PFSK-1 (cell line): ENCODE data around the gene PC.

Experiments used
- POLR2AphosphoS5 ChIP-seq: IDR thresholded peaks from 2 replicates; pipeline ENCODE4 v1.6.1; 2012; ENCODE audit warnings: low read depth, mild to moderate bottlenecking, control low read depth, low read length, moderate library complexity
- SIN3A ChIP-seq: IDR thresholded peaks from 2 replicates; pipeline ENCODE4 v1.6.1; 2012; ENCODE audit warnings: mild to moderate bottlenecking, low read length, moderate library complexity, borderline replicate concordance; ENCODE audit not compliant: insufficient read depth
- TAF1 ChIP-seq: IDR thresholded peaks from 2 replicates; pipeline ENCODE4 v1.6.1; 2012; ENCODE audit warnings: low read length, control low read depth, borderline replicate concordance; ENCODE audit not compliant: insufficient read depth
- TF ChIP-seq, protein P1 (sequence below), 2 experiments: IDR thresholded peaks; 2 replicates each; pipeline versions ENCODE4 v1.6.1 to v1.8.0; 2011 to 2012; ENCODE audit warnings: low read depth in 2 of 2, low read length in 2 of 2, control low read depth in 1 of 2, inconsistent platforms in 1 of 2, mild to moderate bottlenecking in 1 of 2, moderate library complexity in 1 of 2; ENCODE audit not compliant: insufficient read depth in 1 of 2

DNA sequence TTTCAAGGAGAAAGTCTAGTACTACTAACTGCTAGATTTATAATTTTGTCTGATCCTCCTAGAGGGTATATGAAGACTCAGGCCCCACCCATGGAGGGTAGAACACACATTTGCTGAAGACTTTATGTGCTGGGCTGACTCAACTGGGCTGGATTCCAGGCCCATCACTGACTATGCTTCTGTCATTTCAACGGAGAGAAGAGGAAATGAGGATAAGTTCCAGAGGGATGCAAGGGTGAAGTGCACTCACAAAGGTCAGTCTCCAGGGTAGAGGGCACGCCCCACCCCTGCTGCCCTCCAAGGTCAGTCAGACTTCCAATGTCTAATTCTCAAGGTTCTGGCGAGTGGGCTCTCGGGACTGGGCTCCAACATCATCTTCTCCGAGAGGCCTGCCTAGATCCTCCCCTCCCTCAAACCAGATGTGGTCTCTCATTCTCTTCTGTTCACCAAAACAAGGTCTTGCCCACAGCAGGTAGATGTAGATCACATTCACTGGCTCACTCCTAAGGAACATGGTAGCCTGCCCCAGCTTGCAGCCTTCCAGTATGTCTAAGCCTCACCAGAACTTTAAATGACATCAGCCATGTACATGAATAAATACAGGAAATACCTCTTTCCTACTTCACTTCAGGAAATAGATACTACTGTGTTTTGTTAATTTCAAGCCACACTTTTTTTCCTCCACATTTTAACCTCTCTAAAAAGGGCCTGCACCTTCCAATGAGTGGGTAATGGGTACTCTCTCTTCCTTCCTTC is 9.7 kb upstream of the PC start:
- TF ChIP-seq SIN3A (0 out of 2 replicates have a peak, but pooled peaks have one; percentile 15), TAF1 (no peak), POLR2AphosphoS5 (no peak)
- TF ChIP-seq, protein P1, sequence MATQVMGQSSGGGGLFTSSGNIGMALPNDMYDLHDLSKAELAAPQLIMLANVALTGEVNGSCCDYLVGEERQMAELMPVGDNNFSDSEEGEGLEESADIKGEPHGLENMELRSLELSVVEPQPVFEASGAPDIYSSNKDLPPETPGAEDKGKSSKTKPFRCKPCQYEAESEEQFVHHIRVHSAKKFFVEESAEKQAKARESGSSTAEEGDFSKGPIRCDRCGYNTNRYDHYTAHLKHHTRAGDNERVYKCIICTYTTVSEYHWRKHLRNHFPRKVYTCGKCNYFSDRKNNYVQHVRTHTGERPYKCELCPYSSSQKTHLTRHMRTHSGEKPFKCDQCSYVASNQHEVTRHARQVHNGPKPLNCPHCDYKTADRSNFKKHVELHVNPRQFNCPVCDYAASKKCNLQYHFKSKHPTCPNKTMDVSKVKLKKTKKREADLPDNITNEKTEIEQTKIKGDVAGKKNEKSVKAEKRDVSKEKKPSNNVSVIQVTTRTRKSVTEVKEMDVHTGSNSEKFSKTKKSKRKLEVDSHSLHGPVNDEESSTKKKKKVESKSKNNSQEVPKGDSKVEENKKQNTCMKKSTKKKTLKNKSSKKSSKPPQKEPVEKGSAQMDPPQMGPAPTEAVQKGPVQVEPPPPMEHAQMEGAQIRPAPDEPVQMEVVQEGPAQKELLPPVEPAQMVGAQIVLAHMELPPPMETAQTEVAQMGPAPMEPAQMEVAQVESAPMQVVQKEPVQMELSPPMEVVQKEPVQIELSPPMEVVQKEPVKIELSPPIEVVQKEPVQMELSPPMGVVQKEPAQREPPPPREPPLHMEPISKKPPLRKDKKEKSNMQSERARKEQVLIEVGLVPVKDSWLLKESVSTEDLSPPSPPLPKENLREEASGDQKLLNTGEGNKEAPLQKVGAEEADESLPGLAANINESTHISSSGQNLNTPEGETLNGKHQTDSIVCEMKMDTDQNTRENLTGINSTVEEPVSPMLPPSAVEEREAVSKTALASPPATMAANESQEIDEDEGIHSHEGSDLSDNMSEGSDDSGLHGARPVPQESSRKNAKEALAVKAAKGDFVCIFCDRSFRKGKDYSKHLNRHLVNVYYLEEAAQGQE (IDR thresholded peaks at IDR 0.05; ENCODE audit: insufficient read depth in 1 of 2, low read depth in 2 of 2, low read length in 2 of 2), result no peak
